Prostate gland (tissue), 2 donors: ENCODE results near the gene PODN. TPM values are rescaled to one million over a fixed set of nuclear protein-coding genes. Genes with fewer than 3 reads are reported as not detected.

ENCODE experiments used
- DNase-seq: peaks from one replicate; pipeline ENCODE4 v3.0.0-alpha.2; 2019; ENCODE audit warnings: low spot score
- H3K27ac ChIP-seq, 2 donors: fragments of 200-600 bp; sonication (generic); 2 replicates each; pipeline ENCODE4 v1.5.1; 2017 to 2019
- H3K27me3 ChIP-seq: fragments of 200-600 bp; sonication (generic); replicated peaks from 2 replicates; pipeline ENCODE4 v1.5.1; 2019; ENCODE audit not compliant: insufficient read depth
- H3K36me3 ChIP-seq, 2 donors: fragments of 200-600 bp; sonication (generic); 1 replicate in 1 of 2; 2 replicates in 1 of 2; pipeline versions ENCODE4 v1.5.1 to v1.8.1; 2017 to 2019
- H3K4me1 ChIP-seq: fragments of 200-600 bp; sonication (generic); replicated peaks from 2 replicates; pipeline ENCODE4 v1.5.1; 2019
- H3K4me3 ChIP-seq, 2 donors: fragments of 200-600 bp; sonication (generic); 2 replicates each; pipeline ENCODE4 v1.5.1; 2017 to 2019
- H3K9me3 ChIP-seq: fragments of 200-600 bp; sonication (generic); 2 replicates; pipeline ENCODE4 v1.5.1; 2017
- CTCF ChIP-seq, 4 experiments: fragments of 200-600 bp in 2 of 4; fragments of 450-650 bp in 2 of 4; sonication (generic) in 2 of 4; IDR thresholded peaks; 1 replicate in 3 of 4; 2 replicates in 1 of 4; pipeline ENCODE4 v1.5.1; 2016 to 2019; ENCODE audit warnings: antibody characterized with exemption in 4 of 4, mild to moderate bottlenecking in 2 of 4, moderate library complexity in 2 of 4
- POLR2A ChIP-seq: fragments of 450-650 bp; IDR thresholded peaks from one replicate; pipeline ENCODE4 v1.6.1; 2016; ENCODE audit warnings: antibody characterized with exemption, mild to moderate bottlenecking
- POLR2AphosphoS5 ChIP-seq: sonication (generic); formaldehyde crosslinking; IDR thresholded peaks from one replicate; pipeline ENCODE4 v1.6.1; 2017; ENCODE audit warnings: antibody characterized with exemption
- WGBS: methylation state at CpG from one replicate; pipeline ENCODE4 v1.1.5; 2018; 5-methylcytosine and 5-hydroxymethylcytosine counted together
- intact Hi-C: fragments of 100-400 bp; cut with DNase I; formaldehyde crosslinking; loops from one replicate; pipeline ENCODE4 v1.14.2; 2022
- total RNA-seq, 2 donors: library from RNA; depleted of rRNA; stranded (reverse); fragments of >200 nt; gene quantifications; one replicate each; pipeline ENCODE4 v1.1.0, GENCODE V29; 2016

The PODN gene
- total RNA-seq, 2 donors from 2014 or later, result 11.6 to 92.7 TPM

- H3K4me3 ChIP-seq, result no peak overlapping the region
- intact Hi-C loops, result no loop called here
- WGBS, result 84% methylated on average over 17 of the region's 17 CpGs
- H3K27ac ChIP-seq, result no peak overlapping the region
- peaks cover 5% of the 10 kb centered on the region for H3K4me1 ChIP-seq
- no peaks in the 10 kb centered on the region for H3K27me3 ChIP-seq
- no peaks in the 10 kb centered on the region for H3K36me3 ChIP-seq
- H3K9me3 ChIP-seq, result no peaks in the 10 kb centered on the region
- TF ChIP-seq POLR2AphosphoS5 (no peak), POLR2A (no peak), CTCF (IDR thresholded peaks at IDR 0.05) (no peak)
- DNase-seq, result no peak
Measured at GRCh38 chr1:53083636-53084588, 21.9 kb downstream of the PODN start.

- TF ChIP-seq POLR2AphosphoS5 (no peak), POLR2A (no peak), CTCF (IDR thresholded peaks at IDR 0.05) (no peak)
- H3K27ac ChIP-seq, result no peak overlapping the region
- H3K9me3 ChIP-seq, result no peaks in the 10 kb centered on the region
- no peaks in the 10 kb centered on the region for H3K27me3 ChIP-seq
- no peaks in the 10 kb centered on the region for H3K36me3 ChIP-seq
- H3K4me3 ChIP-seq, result no peak overlapping the region
- no peak for DNase-seq
- intact Hi-C loops, result no loop called here
- H3K4me1 ChIP-seq, result peaks cover 5% of the 10 kb centered on the region
- WGBS, result 89% methylated on average over 8 of the region's 8 CpGs
Measured at GRCh38 chr1:53084589-53084971, 22.6 kb downstream of the PODN start.

GRCh38 chr1:53085405-53085804 lies 23.4 kb downstream of the PODN start:
- H3K4me1 ChIP-seq, result peaks cover 5% of the 10 kb centered on the region
- DNase-seq, result no peak
- no peaks in the 10 kb centered on the region for H3K9me3 ChIP-seq
- H3K36me3 ChIP-seq, result no peaks in the 10 kb centered on the region
- no peak overlapping the region for H3K4me3 ChIP-seq
- TF ChIP-seq POLR2AphosphoS5 (no peak), CTCF (IDR thresholded peaks at IDR 0.05) (no peak), POLR2A (no peak)
- intact Hi-C loops, result no loop called here
- 80% methylated on average over 8 of the region's 8 CpGs for WGBS
- H3K27me3 ChIP-seq, result no peaks in the 10 kb centered on the region
- no peak overlapping the region for H3K27ac ChIP-seq

GRCh38 chr1:53086491-53087070 lies 24.6 kb downstream of the PODN start:
- Histone ChIP-seq H3K36me3 (no peaks in the 10 kb centered on the region), H3K9me3 (no peaks in the 10 kb centered on the region), H3K4me3 (no peak overlapping the region), H3K4me1 (peaks cover 5% of the 10 kb centered on the region), H3K27ac (no peak overlapping the region), H3K27me3 (no peaks in the 10 kb centered on the region)
- TF ChIP-seq POLR2A, result no peak
- TF ChIP-seq CTCF (IDR thresholded peaks at IDR 0.05), result no peak
- TF ChIP-seq POLR2AphosphoS5, result no peak
- DNase-seq, result peak; percentile 43
- WGBS, result 65% methylated on average over 4 of the region's 4 CpGs
- intact Hi-C loops, result no loop called here
